ENCODE data around the gene KIF16B.

GRCh38 chr20:16258766-16259165 is 314.5 kb downstream of the KIF16B start:
- TF ChIP-seq CTCF (IDR thresholded peaks at IDR 0.05), result no peak
- TF ChIP-seq ZFX (IDR thresholded peaks at IDR 0.05; ENCODE audit: borderline replicate concordance), result no peak
